HepG2 (cell line): Measurements from ENCODE around the gene CHD2. TPM values are rescaled to one million over a fixed set of nuclear protein-coding genes. Genes with fewer than 3 reads are reported as not detected.
"Not testable (repeated sequence)": the region's sequence is repeated elsewhere in the genome, so short reads cannot be mapped to it uniquely, and the experiment has no call there.

Experiments
- ATAC-seq: fragments of 200-7000 bp; cut with Tn5 transposase; 3 replicates; pipeline ENCODE4 v1.9.1; 2020; ENCODE audit warnings: mild to moderate bottlenecking, moderate library complexity
- BruUV-seq: library from RNA; stranded (reverse); fragments of 400-500 nt; replicated peaks from 2 replicates; lab custom pipeline; 2021; lab: Mats Ljungman, UMichigan
- CTCF ChIA-PET: fragments of 300-600 bp; formaldehyde crosslinking; extraction: SDS; loops from one replicate; lab custom pipeline; 2021; ENCODE audit warnings: low total read pairs, inconsistent platforms, low intra/inter-chr PET ratio; lab: Yijun Ruan, JAX
- POLR2A ChIA-PET: fragments of 350-600 bp; sonication (Branson Sonifier 250); formaldehyde crosslinking; loops from one replicate; lab custom pipeline; 2020; ENCODE audit warnings: antibody characterized with exemption, inconsistent platforms; lab: Yijun Ruan, JAX
- DNase-seq: peaks from one replicate; pipeline ENCODE4 v3.0.0-alpha.2; 2015; ENCODE audit warnings: low spot score
- FAIRE-seq: peaks from 3 replicates; lab custom pipeline; 2011; peaks lifted over from hg19 to GRCh38; lab: Jason Lieb, UNC
- H2AFZ ChIP-seq: one replicate; pipeline ENCODE4 v1.6.1; 2011; ENCODE audit warnings: low read length, inconsistent platforms
- H3K27ac ChIP-seq: fragments of 300-600 bp; 3 replicates; pipeline ENCODE4 v1.8.0; 2011; ENCODE audit warnings: mixed run types, mild to moderate bottlenecking, mixed read lengths, low read length, inconsistent platforms; ENCODE audit not compliant: insufficient read depth; ENCODE audit errors: extremely low read length
- H3K27me3 ChIP-seq, 2 experiments: fragments of 200-600 bp in 1 of 2; 2 replicates in 1 of 2; 3 replicates in 1 of 2; pipeline versions ENCODE4 v1.6.0 to v1.8.0; 2011; ENCODE audit warnings: low read length in 2 of 2, mild to moderate bottlenecking in 2 of 2, moderate library complexity in 2 of 2, inconsistent platforms in 1 of 2; ENCODE audit not compliant: insufficient read depth in 2 of 2, control insufficient read depth in 1 of 2
- H3K36me3 ChIP-seq, 2 experiments: fragments of 200-600 bp in 1 of 2; replicated peaks in 1 of 2; 2 replicates in 1 of 2; 3 replicates in 1 of 2; pipeline versions ENCODE4 v1.5.1 to v1.8.0; 2011; ENCODE audit warnings: low read length in 2 of 2, inconsistent platforms in 1 of 2; ENCODE audit not compliant: insufficient read depth in 2 of 2, control insufficient read depth in 1 of 2
- H3K4me1 ChIP-seq: 2 replicates; pipeline ENCODE4 v1.5.1; 2012; ENCODE audit warnings: low read length, inconsistent platforms; ENCODE audit not compliant: insufficient read depth
- H3K4me2 ChIP-seq: 2 replicates; pipeline ENCODE4 v1.6.0; 2011; ENCODE audit warnings: low read depth, low read length, inconsistent platforms
- H3K4me3 ChIP-seq, 3 experiments: fragments of 200-600 bp in 1 of 3; sonication (generic), shearing (Covaris generic) in 1 of 3; replicated peaks in 1 of 3; 2 replicates each; pipeline ENCODE4 v1.5.1; 2011 to 2016; ENCODE audit warnings: low read length in 3 of 3, inconsistent platforms in 2 of 3, low read depth in 2 of 3, mild to moderate bottlenecking in 2 of 3, control low read depth in 1 of 3, mixed read lengths in 1 of 3; ENCODE audit not compliant: insufficient read depth in 1 of 3
- H3K79me2 ChIP-seq: one replicate; pipeline ENCODE4 v1.6.1; 2011; ENCODE audit warnings: low read length, inconsistent platforms; ENCODE audit not compliant: insufficient read depth
- H3K9ac ChIP-seq: 2 replicates; pipeline ENCODE4 v1.6.0; 2011; ENCODE audit warnings: mild to moderate bottlenecking, low read depth, low read length, inconsistent platforms; ENCODE audit not compliant: insufficient read depth
- H3K9me3 ChIP-seq: 2 replicates; pipeline ENCODE4 v1.5.1; 2012; ENCODE audit warnings: mild to moderate bottlenecking, low read length
- H4K20me1 ChIP-seq: 2 replicates; pipeline ENCODE4 v1.6.0; 2011; ENCODE audit warnings: inconsistent platforms, mild to moderate bottlenecking, low read length, moderate library complexity; ENCODE audit not compliant: insufficient read depth
- ZNF142 ChIP-seq: sonication (generic); formaldehyde crosslinking; IDR thresholded peaks from 2 replicates; pipeline ENCODE4 v1.4.0; 2020; ENCODE audit warnings: missing genetic modification reagents
- WGBS: methylation state at CpG from one replicate; pipeline ENCODE4 v1.1.6; 2017; ENCODE audit warnings: low lambda C conversion rate; 5-methylcytosine and 5-hydroxymethylcytosine counted together
- in situ Hi-C: cut with HindIII; loops from 2 replicates; pipeline ENCODE4 v1.10.0; 2017; ENCODE audit warnings: low pct_unique_long_range_greater_than_20kb; ENCODE audit not compliant: extremely low pct_ligation_motif_present
- intact Hi-C: fragments of 100-400 bp; cut with micrococcal nuclease; formaldehyde crosslinking; loops from one replicate; pipeline ENCODE4 v1.10.0; 2022; ENCODE audit not compliant: unreplicated experiment
- polyA plus RNA-seq, 8 experiments: library from polyadenylated mRNA; depleted of rRNA in 3 of 8; stranded (reverse) in 7 of 8; unstranded in 1 of 8; fragments of >200 nt; fragmentation: Illumina TruSeq in 4 of 8; extraction: Trizol in 4 of 8; gene quantifications; 2 replicates each; pipeline versions ENCODE4 v1.2.1 to v1.2.3, GENCODE V29; 2011 to 2016; ENCODE audit warnings: low read depth in 4 of 8, missing spikeins in 1 of 8, mixed read lengths in 1 of 8; ENCODE audit not compliant: insufficient read depth in 1 of 8
- total RNA-seq, 5 experiments: library from RNA; depleted of rRNA; stranded (reverse); fragments of >200 nt; fragmentation: Illumina TruSeq; extraction: Trizol; gene quantifications; 2 replicates each; pipeline ENCODE4 v1.2.3, GENCODE V29; 2016; ENCODE audit warnings: low read depth in 1 of 5

Gene CHD2
- total and polyA plus RNA-seq, 2 of the 13 experiments (the other 11 are each of a cell fraction or from before 2014, with no cell fraction given) = 54.0 to 54.1 TPM

GRCh38 chr15:93060336-93061248, 160.5 kb downstream of the CHD2 start (continued):
- no peak for TF ChIP-seq ZNF142
- TF ChIP-seq, all 625 proteins: peak for 0

GRCh38 chr15:93062628-93063261, 162.6 kb downstream of the CHD2 start:
- intact Hi-C loops, H3K4me1 ChIP-seq, H3K4me3 ChIP-seq, H2AFZ ChIP-seq, H3K9ac ChIP-seq, H3K27ac ChIP-seq, H3K36me3 ChIP-seq, ATAC-seq, H3K4me2 ChIP-seq, DNase-seq, POLR2A ChIA-PET, H3K9me3 ChIP-seq, in situ Hi-C loops, BruUV-seq, CTCF ChIA-PET, H3K79me2 ChIP-seq, H4K20me1 ChIP-seq, FAIRE-seq: not testable (repeated sequence)
- 7% methylated on average over 12 of the region's 13 CpGs for WGBS
- H3K27me3 ChIP-seq = peaks cover 16 to 70% of the 10 kb centered on the region in 2 experiments
